ENCODE measurements around the gene TSPEAR. TPM values are rescaled to one million over a fixed set of nuclear protein-coding genes. Genes with fewer than 3 reads are reported as not detected.

The TSPEAR gene
- total RNA-seq (2014; rRNA removed; shearing (Covaris generic)), result not detected in 2 replicates
- not detected in 2 replicates for total RNA-seq (2022)
- Bru-seq, nascent RNA, result percentile 4 among the genes with signal in this experiment
- percentile 4 among the genes with signal in this experiment for BruChase-seq, experiment 1, labeled RNA remaining after a 6-hour chase
- BruChase-seq, experiment 2, labeled RNA remaining after a 2-hour chase, result percentile 3 among the genes with signal in this experiment
- long read RNA-seq, result 0 reads

GRCh38 chr21:44711327-44712202 lies at the start of gene TSPEAR:
TSPEAR (minus strand) TSS chr21:44711572; CDS start chr21:44711514, 58 bp downstream.
- H3K79me2 ChIP-seq (ENCODE audit: insufficient read depth, low read depth, low read length), result no peaks in the 10 kb centered on the region
- H3K36me3 ChIP-seq (ENCODE audit: insufficient read depth, low read length), result no peaks in the 10 kb centered on the region
- no TSS peak for BruUV-seq (replicated peaks)
- H3K4me3 ChIP-seq (ENCODE audit: low read depth, low read length, poor library complexity, severe bottlenecking), result no peak within 1 kb of the TSS
- no peaks in the 10 kb centered on the region for H3K4me1 ChIP-seq (ENCODE audit: insufficient read depth, low read length, poor library complexity, severe bottlenecking)
- no peak for DNase-seq (ENCODE audit: low spot score)
- H3K4me2 ChIP-seq (ENCODE audit: low read length), result no peak within 1 kb of the TSS
- no peaks in the 10 kb centered on the region for H3K9me2 ChIP-seq (ENCODE audit: insufficient read depth, low read length)
- no peaks in the 10 kb centered on the region for H3K9me3 ChIP-seq (ENCODE audit: low read length)
- TF ChIP-seq CTCF (conservative IDR thresholded peaks at IDR 0.05; ENCODE audit: low read length) (no peak), EZH2phosphoT487 (IDR thresholded peaks at IDR 0.05; ENCODE audit: borderline replicate concordance, low read depth, low read length) (no peak)
- no peak within 1 kb of the TSS for H3K27ac ChIP-seq (ENCODE audit: low read depth, low read length, poor library complexity, severe bottlenecking)
- ChIA-PET CTCF (ENCODE audit: unreplicated experiment) (no interaction called here), POLR2A (no interaction called here)
- intact Hi-C loops (cut with micrococcal nuclease; ENCODE audit: unreplicated experiment), result no loop called here
- H4K20me1 ChIP-seq (ENCODE audit: insufficient read depth, low read length), result no peaks in the 10 kb centered on the region
- H2AFZ ChIP-seq (ENCODE audit: low read length), result no peak within 1 kb of the TSS

- no peak for TF ChIP-seq EZH2phosphoT487 (IDR thresholded peaks at IDR 0.05; ENCODE audit: borderline replicate concordance, low read depth, low read length)
- TF ChIP-seq CTCF (conservative IDR thresholded peaks at IDR 0.05; ENCODE audit: low read length), result no peak
- no peaks in the 10 kb centered on the region for H3K9me3 ChIP-seq (ENCODE audit: low read length)
- H3K4me3 ChIP-seq (ENCODE audit: low read depth, low read length, poor library complexity, severe bottlenecking), result no peak overlapping the region
- H3K4me2 ChIP-seq (ENCODE audit: low read length), result no peak overlapping the region
- BruUV-seq (replicated peaks), result no TSS peak
- POLR2A ChIA-PET, result no interaction called here
- no peaks in the 10 kb centered on the region for H3K4me1 ChIP-seq (ENCODE audit: insufficient read depth, low read length, poor library complexity, severe bottlenecking)
- no peaks in the 10 kb centered on the region for H3K36me3 ChIP-seq (ENCODE audit: insufficient read depth, low read length)
- no peak overlapping the region for H3K27ac ChIP-seq (ENCODE audit: low read depth, low read length, poor library complexity, severe bottlenecking)
- DNase-seq (ENCODE audit: low spot score), result no peak
- no peaks in the 10 kb centered on the region for H4K20me1 ChIP-seq (ENCODE audit: insufficient read depth, low read length)
- CTCF ChIA-PET (ENCODE audit: unreplicated experiment), result no interaction called here
- no peak overlapping the region for H2AFZ ChIP-seq (ENCODE audit: low read length)
- intact Hi-C loops (cut with micrococcal nuclease; ENCODE audit: unreplicated experiment), result no loop called here
- no peaks in the 10 kb centered on the region for H3K9me2 ChIP-seq (ENCODE audit: insufficient read depth, low read length)
- no peaks in the 10 kb centered on the region for H3K79me2 ChIP-seq (ENCODE audit: insufficient read depth, low read depth, low read length)
Observed at GRCh38 chr21:44760376-44760775, 49.0 kb upstream of the TSPEAR start.

All from OCI-LY7 (cell line).